Non-pigmented ciliary epithelial cell (primary cell): Measurements from ENCODE around the gene FRMD3.
A peak's percentile ranks its signal among the peaks of the same experiment; 100 is the strongest.
"Not testable (repeated sequence)": the region's sequence is repeated elsewhere in the genome, so short reads cannot be mapped to it uniquely, and the experiment has no call there.

Source experiments
- DNase-seq: peaks from one replicate; pipeline ENCODE4 v3.0.0-alpha.2; 2010; ENCODE audit warnings: low read depth

The FRMD3 gene

GRCh38 chr9:83388346-83388745 lies 149.9 kb downstream of the FRMD3 start:
- no peak for DNase-seq

GRCh38 chr9:83387401-83388185 lies 150.6 kb downstream of the FRMD3 start:
- DNase-seq: no peak

- no peak for DNase-seq
Measured at GRCh38 chr9:83385317-83385716, 152.9 kb downstream of the FRMD3 start.

- DNase-seq: no peak
Measured at GRCh38 chr9:83384214-83384613, 154.0 kb downstream of the FRMD3 start.

- no peak for DNase-seq
Measured at GRCh38 chr9:83383034-83383433, 155.2 kb downstream of the FRMD3 start.

- DNase-seq: no peak
Measured at GRCh38 chr9:83382421-83382820, 155.8 kb downstream of the FRMD3 start.

- no peak for DNase-seq
Measured at GRCh38 chr9:83379045-83379444, 159.2 kb downstream of the FRMD3 start.

GRCh38 chr9:83372957-83373356 lies 165.2 kb downstream of the FRMD3 start:
- no peak for DNase-seq

- DNase-seq: no peak
Measured at GRCh38 chr9:83367326-83367725, 170.9 kb downstream of the FRMD3 start.

GRCh38 chr9:83362341-83362995 lies 175.7 kb downstream of the FRMD3 start:
- DNase-seq: no peak

GRCh38 chr9:83359039-83359438 lies 179.2 kb downstream of the FRMD3 start:
- DNase-seq: no peak

GRCh38 chr9:83358493-83358892 lies 179.7 kb downstream of the FRMD3 start:
- not testable (repeated sequence) for DNase-seq

GRCh38 chr9:83355729-83356151 lies 182.5 kb downstream of the FRMD3 start:
- DNase-seq: no peak

GRCh38 chr9:83355024-83355444 lies 183.2 kb downstream of the FRMD3 start:
- DNase-seq: peak; percentile 32

- DNase-seq: no peak
Measured at GRCh38 chr9:83349031-83349430, 189.2 kb downstream of the FRMD3 start.

- DNase-seq: no peak
Measured at GRCh38 chr9:83346655-83347420, 191.4 kb downstream of the FRMD3 start.

- DNase-seq: no peak
Measured at GRCh38 chr9:83343366-83343999, 194.7 kb downstream of the FRMD3 start.

- DNase-seq: no peak
Measured at GRCh38 chr9:83342731-83343130, 195.5 kb downstream of the FRMD3 start.

GRCh38 chr9:83342006-83342405 lies 196.2 kb downstream of the FRMD3 start:
- no peak for DNase-seq

GRCh38 chr9:83340451-83340850 lies 197.8 kb downstream of the FRMD3 start:
- DNase-seq: no peak

- DNase-seq: no peak
Measured at GRCh38 chr9:83339435-83339834, 198.8 kb downstream of the FRMD3 start.

GRCh38 chr9:83336706-83337105 lies 201.5 kb downstream of the FRMD3 start:
- DNase-seq: no peak
